KMS-11 (cell line): ENCODE measurements around the gene KPTN.

Experiments
- H2AFZ ChIP-seq: fragments of 200-600 bp; sonication (generic); 2 replicates; pipeline ENCODE4 v1.6.1; 2016; ENCODE audit warnings: antibody characterized with exemption, mixed run types, low read depth
- H3K27ac ChIP-seq: fragments of 200-600 bp; sonication (generic); 2 replicates; pipeline ENCODE4 v1.6.1; 2016; ENCODE audit warnings: mild to moderate bottlenecking, mixed run types
- H3K27me3 ChIP-seq: fragments of 200-600 bp; sonication (generic); 2 replicates; pipeline ENCODE4 v1.6.1; 2017; ENCODE audit warnings: mild to moderate bottlenecking, low read depth, mixed run types, moderate library complexity; ENCODE audit not compliant: insufficient read depth
- H3K36me3 ChIP-seq: fragments of 200-600 bp; sonication (generic); 2 replicates; pipeline ENCODE4 v1.6.1; 2017; ENCODE audit warnings: mild to moderate bottlenecking, mixed run types; ENCODE audit not compliant: insufficient read depth
- H3K4me1 ChIP-seq: fragments of 200-600 bp; sonication (generic); 2 replicates; pipeline ENCODE4 v1.6.1; 2016; ENCODE audit warnings: mild to moderate bottlenecking, low read depth, mixed run types; ENCODE audit not compliant: poor library complexity, severe bottlenecking
- H3K4me2 ChIP-seq: fragments of 200-600 bp; sonication (generic); 2 replicates; pipeline ENCODE4 v1.7.0; 2016; ENCODE audit warnings: mild to moderate bottlenecking, mixed run types
- H3K4me3 ChIP-seq: fragments of 200-600 bp; sonication (generic); IDR thresholded peaks from 2 replicates; pipeline ENCODE4 v1.6.1; 2017; ENCODE audit warnings: low read depth, low read length, mixed read lengths; ENCODE audit not compliant: insufficient read depth
- H3K79me2 ChIP-seq: fragments of 200-600 bp; sonication (generic); 2 replicates; pipeline ENCODE4 v1.6.1; 2016; ENCODE audit warnings: low read depth, mixed run types; ENCODE audit not compliant: insufficient read depth
- H3K9ac ChIP-seq: fragments of 200-600 bp; sonication (generic); 2 replicates; pipeline ENCODE4 v1.6.1; 2016; ENCODE audit warnings: mild to moderate bottlenecking, mixed run types
- H4K20me1 ChIP-seq: fragments of 200-600 bp; sonication (generic); 2 replicates; pipeline ENCODE4 v1.6.1; 2016; ENCODE audit warnings: mild to moderate bottlenecking, mixed run types; ENCODE audit not compliant: insufficient read depth
- TF ChIP-seq, protein P1 (sequence below): fragments of 200-600 bp; sonication (generic); conservative IDR thresholded peaks from 2 replicates; pipeline ENCODE4 v1.6.1; 2017; ENCODE audit warnings: low read depth, mild to moderate bottlenecking, antibody characterized with exemption, low read length, moderate library complexity, mixed read lengths

Gene KPTN

DNA sequence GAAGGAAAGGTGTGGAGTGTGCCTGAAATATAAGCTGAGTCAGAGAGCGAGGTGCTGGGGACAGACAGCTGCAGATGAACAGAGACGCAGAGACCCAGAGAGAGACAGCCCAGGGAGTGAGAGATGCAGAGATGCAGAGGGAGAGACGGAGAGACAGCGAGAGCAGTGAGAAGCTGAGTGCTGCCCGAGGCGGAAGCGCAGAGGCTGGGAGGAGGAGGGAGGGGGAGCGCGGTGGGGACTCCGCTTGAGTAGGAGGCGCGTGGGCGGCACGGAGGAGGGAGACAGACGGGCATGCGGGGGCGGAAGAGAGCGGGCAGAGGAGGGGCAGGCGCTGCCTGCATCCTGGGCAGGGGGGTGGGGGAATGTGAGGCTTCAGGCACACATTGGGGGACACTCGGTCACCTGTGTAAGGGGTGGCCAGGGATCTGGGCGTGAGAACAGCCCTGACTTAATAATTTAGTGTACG is 38.0 kb downstream of the KPTN start:
- H3K4me3 ChIP-seq: no peak overlapping the region
- no peaks in the 10 kb centered on the region for H3K36me3 ChIP-seq
- peaks cover 82% of the 10 kb centered on the region for H3K27me3 ChIP-seq
- H3K4me2 ChIP-seq: no peak overlapping the region
- no peak overlapping the region for H2AFZ ChIP-seq
- H3K27ac ChIP-seq: no peak overlapping the region
- H3K79me2 ChIP-seq: no peaks in the 10 kb centered on the region
- TF ChIP-seq, protein P1, sequence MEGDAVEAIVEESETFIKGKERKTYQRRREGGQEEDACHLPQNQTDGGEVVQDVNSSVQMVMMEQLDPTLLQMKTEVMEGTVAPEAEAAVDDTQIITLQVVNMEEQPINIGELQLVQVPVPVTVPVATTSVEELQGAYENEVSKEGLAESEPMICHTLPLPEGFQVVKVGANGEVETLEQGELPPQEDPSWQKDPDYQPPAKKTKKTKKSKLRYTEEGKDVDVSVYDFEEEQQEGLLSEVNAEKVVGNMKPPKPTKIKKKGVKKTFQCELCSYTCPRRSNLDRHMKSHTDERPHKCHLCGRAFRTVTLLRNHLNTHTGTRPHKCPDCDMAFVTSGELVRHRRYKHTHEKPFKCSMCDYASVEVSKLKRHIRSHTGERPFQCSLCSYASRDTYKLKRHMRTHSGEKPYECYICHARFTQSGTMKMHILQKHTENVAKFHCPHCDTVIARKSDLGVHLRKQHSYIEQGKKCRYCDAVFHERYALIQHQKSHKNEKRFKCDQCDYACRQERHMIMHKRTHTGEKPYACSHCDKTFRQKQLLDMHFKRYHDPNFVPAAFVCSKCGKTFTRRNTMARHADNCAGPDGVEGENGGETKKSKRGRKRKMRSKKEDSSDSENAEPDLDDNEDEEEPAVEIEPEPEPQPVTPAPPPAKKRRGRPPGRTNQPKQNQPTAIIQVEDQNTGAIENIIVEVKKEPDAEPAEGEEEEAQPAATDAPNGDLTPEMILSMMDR: no peak
- no peaks in the 10 kb centered on the region for H4K20me1 ChIP-seq
- H3K9ac ChIP-seq: no peak overlapping the region
- H3K4me1 ChIP-seq: no peaks in the 10 kb centered on the region

DNA sequence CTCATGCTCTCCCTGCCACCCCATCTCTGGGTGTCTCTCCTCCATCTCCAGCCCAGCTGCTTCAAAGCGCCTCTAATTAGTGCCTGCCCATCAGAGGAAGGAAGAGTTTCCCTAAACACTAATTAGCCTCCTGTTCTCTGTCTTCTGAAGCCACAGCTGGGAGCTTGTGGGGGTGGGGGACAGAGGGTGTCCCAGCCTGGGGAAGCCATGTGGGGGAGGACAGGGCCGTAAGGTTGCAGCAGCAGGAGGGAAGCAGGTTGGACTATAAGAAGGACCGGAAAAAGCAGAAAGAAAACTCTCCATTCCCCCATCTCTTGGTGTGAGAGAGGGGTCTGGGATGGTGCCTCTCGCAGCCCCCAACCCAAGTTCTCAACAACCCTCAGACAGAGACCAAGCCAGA is 38.5 kb downstream of the KPTN start:
- no peaks in the 10 kb centered on the region for H3K4me1 ChIP-seq
- no peak overlapping the region for H3K27ac ChIP-seq
- no peaks in the 10 kb centered on the region for H3K79me2 ChIP-seq
- H3K4me3 ChIP-seq: no peak overlapping the region
- no peak overlapping the region for H3K4me2 ChIP-seq
- no peak overlapping the region for H2AFZ ChIP-seq
- H4K20me1 ChIP-seq: no peaks in the 10 kb centered on the region
- no peak overlapping the region for H3K9ac ChIP-seq
- H3K36me3 ChIP-seq: no peaks in the 10 kb centered on the region
- TF ChIP-seq, protein P1: no peak
- H3K27me3 ChIP-seq: peaks cover 82% of the 10 kb centered on the region

DNA sequence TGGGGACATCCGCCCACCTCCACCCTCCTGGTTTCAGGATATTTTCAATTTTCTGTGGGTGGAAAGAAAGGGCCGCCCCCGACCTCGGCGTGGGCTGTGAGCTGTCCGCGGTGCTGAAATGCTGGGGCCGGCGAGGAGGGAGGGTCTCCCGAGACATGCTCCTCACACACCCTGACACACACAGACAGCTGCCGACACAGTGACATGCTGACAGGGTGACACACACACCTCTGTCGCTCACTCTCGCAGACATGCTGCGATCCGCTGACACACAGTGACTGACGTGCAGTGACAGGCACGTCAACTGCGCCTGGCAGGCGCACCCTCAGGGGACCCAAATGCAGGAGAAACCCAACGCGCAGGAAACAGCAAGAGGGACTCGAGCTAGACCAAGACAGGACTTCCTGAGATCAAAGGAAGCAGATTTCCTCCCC is 39.6 kb downstream of the KPTN start:
- Histone ChIP-seq H3K4me3 (no peak overlapping the region), H4K20me1 (no peaks in the 10 kb centered on the region)

DNA sequence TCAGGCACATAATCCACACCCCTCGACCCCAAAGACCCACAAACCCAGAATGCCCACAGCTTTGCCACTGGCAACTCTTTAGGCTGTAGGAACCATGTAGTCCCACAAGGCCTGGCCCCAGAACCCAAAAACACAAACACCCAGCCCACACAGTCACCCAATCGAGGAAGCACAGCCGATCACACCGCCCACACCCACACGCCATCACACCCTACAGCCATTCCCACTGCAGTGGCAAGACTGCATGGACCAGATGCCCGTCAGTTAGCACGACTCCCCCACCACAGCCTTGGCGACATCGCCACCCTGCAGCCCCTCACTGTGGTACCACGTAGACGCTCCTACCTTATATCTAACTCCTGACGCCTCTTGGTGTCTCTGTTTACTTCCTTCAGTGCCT is 40.7 kb downstream of the KPTN start:
- Histone ChIP-seq H3K4me2 (no peak overlapping the region), H3K4me3 (no peak overlapping the region), H3K79me2 (no peaks in the 10 kb centered on the region), H3K4me1 (no peaks in the 10 kb centered on the region), H3K36me3 (no peaks in the 10 kb centered on the region), H3K9ac (no peak overlapping the region), H2AFZ (no peak overlapping the region), H4K20me1 (no peaks in the 10 kb centered on the region), H3K27me3 (peaks cover 78% of the 10 kb centered on the region), H3K27ac (no peak overlapping the region)
- TF ChIP-seq, protein P1: no peak

More for the DNA sequence above, 39.6 kb downstream of the KPTN start:
- H3K27ac ChIP-seq: no peak overlapping the region
- H2AFZ ChIP-seq: no peak overlapping the region
- H3K9ac ChIP-seq: no peak overlapping the region
- H3K4me1 ChIP-seq: no peaks in the 10 kb centered on the region
- no peaks in the 10 kb centered on the region for H3K79me2 ChIP-seq
- TF ChIP-seq, protein P1: no peak
- no peak overlapping the region for H3K4me2 ChIP-seq
- H3K27me3 ChIP-seq: peaks cover 81% of the 10 kb centered on the region
- H3K36me3 ChIP-seq: no peaks in the 10 kb centered on the region
